DMS 273 treated with DMSO at 0.1 percent for 48 hours (cell line): ENCODE data around the gene MAP3K12.
"Not testable (repeated sequence)": the region's sequence is repeated elsewhere in the genome, so short reads cannot be mapped to it uniquely, and the experiment has no call there.

ENCODE experiments used
- DNase-seq: peaks from one replicate; lab custom pipeline; 2025; lab: John Stamatoyannopoulos, UW

MAP3K12 gene

GRCh38 chr12:53499266-53500141 is at the start of gene MAP3K12:
Gene MAP3K12, minus strand, starts transcription at chr12:53499458. Its CDS starts 12,067 bp downstream, at chr12:53487391.
- DNase-seq = no peak

GRCh38 chr12:53548354-53548753 is 49.1 kb upstream of the MAP3K12 start:
- DNase-seq = not testable (repeated sequence)

- DNase-seq = no peak
Measured at GRCh38 chr12:53543539-53543938, 44.3 kb upstream of the MAP3K12 start.

- no peak for DNase-seq
Measured at GRCh38 chr12:53539526-53539925, 40.3 kb upstream of the MAP3K12 start.

GRCh38 chr12:53538209-53538689 is 39.0 kb upstream of the MAP3K12 start:
- DNase-seq = no peak

- DNase-seq = no peak
Measured at GRCh38 chr12:53536962-53537361, 37.7 kb upstream of the MAP3K12 start.

- no peak for DNase-seq
Measured at GRCh38 chr12:53533471-53533870, 34.2 kb upstream of the MAP3K12 start.

GRCh38 chr12:53532524-53533445 is 33.5 kb upstream of the MAP3K12 start:
- DNase-seq = peak; percentile 68

GRCh38 chr12:53532021-53532420 is 32.8 kb upstream of the MAP3K12 start:
- peak; percentile 77 for DNase-seq

- no peak for DNase-seq
Measured at GRCh38 chr12:53530920-53531319, 31.7 kb upstream of the MAP3K12 start.

GRCh38 chr12:53530061-53530460 is 30.8 kb upstream of the MAP3K12 start:
- peak; percentile 40 for DNase-seq

GRCh38 chr12:53524476-53524875 is 25.2 kb upstream of the MAP3K12 start:
- DNase-seq = no peak

GRCh38 chr12:53523131-53523530 is 23.9 kb upstream of the MAP3K12 start:
- DNase-seq = no peak

GRCh38 chr12:53518381-53518780 is 19.1 kb upstream of the MAP3K12 start:
- no peak for DNase-seq

GRCh38 chr12:53516758-53517455 is 17.6 kb upstream of the MAP3K12 start:
- no peak for DNase-seq

GRCh38 chr12:53515291-53515680 is 16.0 kb upstream of the MAP3K12 start:
- DNase-seq = no peak

GRCh38 chr12:53514628-53515290 is 15.5 kb upstream of the MAP3K12 start:
- DNase-seq = peak; percentile 10

- DNase-seq = no peak
Measured at GRCh38 chr12:53513712-53514410, 14.6 kb upstream of the MAP3K12 start.

GRCh38 chr12:53510181-53510812 is 11.0 kb upstream of the MAP3K12 start:
- DNase-seq = no peak

- DNase-seq = no peak
Measured at GRCh38 chr12:53508534-53509170, 9.4 kb upstream of the MAP3K12 start.
